Measurements from ENCODE around the gene MEIOB.

The MEIOB gene

DNA sequence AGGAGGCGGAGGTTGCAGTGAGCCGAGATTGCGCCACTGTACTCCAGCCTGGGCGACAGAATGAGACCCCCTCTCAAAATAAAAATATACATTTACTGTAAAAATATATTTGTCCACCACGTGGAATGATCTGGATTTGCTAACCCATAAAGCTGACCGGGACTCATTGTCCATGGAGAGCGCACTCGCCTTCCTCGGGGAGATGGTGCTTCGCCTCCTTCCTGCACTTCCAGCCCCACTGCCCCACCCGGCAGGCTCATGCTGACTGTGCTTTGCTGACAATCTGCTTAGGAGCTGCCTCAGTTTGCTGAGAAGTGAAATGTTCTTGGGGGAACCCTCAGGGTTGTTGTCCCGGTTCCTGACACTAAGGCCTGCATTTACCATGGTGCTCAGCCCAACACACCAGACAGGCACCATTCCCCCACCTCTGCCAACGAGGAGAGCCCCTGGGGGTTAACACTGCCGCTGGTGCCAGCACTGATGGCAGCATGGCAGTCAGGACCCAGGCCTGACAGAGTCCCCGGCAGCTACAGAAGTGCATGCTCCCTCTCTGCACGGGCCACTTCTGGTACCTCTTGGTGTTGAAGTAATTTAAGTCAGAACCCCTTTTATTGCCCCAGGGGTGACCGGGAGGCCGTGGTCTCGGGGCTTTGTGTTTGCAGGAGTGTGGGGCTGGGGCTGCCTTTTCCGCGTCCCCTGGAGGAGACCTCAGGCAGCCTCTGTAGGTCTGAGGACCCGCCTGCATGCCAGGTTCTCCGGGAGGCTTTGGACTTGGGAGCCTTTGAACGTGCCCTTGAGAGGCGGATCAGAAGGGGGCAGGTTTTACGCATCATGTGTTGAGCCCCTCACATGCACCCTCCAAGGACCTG lies 86.8 kb downstream of the MEIOB start:
- no peak for DNase-seq (ENCODE audit: extremely low spot score)
- ChIA-PET POLR2A (no interaction called here), CTCF (no interaction called here)
- TF ChIP-seq HDGF (IDR thresholded peaks at IDR 0.05; ENCODE audit: borderline replicate concordance) (no peak), SUZ12 (IDR thresholded peaks at IDR 0.05) (no peak), NFRKB (IDR thresholded peaks at IDR 0.05) (no peak), FOXA1 (IDR thresholded peaks at IDR 0.05) (no peak), SP1 (IDR thresholded peaks at IDR 0.05) (no peak), TARDBP (IDR thresholded peaks at IDR 0.05) (no peak), ZNF384 (IDR thresholded peaks at IDR 0.05) (no peak)
